ENCODE measurements around the gene MFAP4.

Gene MFAP4

GRCh38 chr17:19371259-19372010 lies 15.6 kb downstream of the MFAP4 start:
- peak in 1 of 2 experiments; percentile 11 for DNase-seq (ENCODE audit: low read depth in 1 of 2, low spot score in 1 of 2)
- Histone ChIP-seq H3K27ac (replicated peaks) (no peak overlapping the region), H3K4me3 (replicated peaks; ENCODE audit: insufficient read depth, low read length) (no peak overlapping the region), H3K27me3 (ENCODE audit: insufficient read depth, poor library complexity, severe bottlenecking) (no peaks in the 10 kb centered on the region)
- TF ChIP-seq SPI1 (IDR thresholded peaks at IDR 0.05; ENCODE audit: borderline replicate concordance, low read depth): no peak
- no peak for TF ChIP-seq CTCF (IDR thresholded peaks at IDR 0.05; ENCODE audit: insufficient read depth, low read length)

GRCh38 chr17:19370493-19370960 lies 16.5 kb downstream of the MFAP4 start:
- Histone ChIP-seq H3K4me3 (replicated peaks; ENCODE audit: insufficient read depth, low read length) (no peak overlapping the region), H3K27me3 (ENCODE audit: insufficient read depth, poor library complexity, severe bottlenecking) (no peaks in the 10 kb centered on the region), H3K27ac (replicated peaks) (no peak overlapping the region)
- TF ChIP-seq GABPA (IDR thresholded peaks at IDR 0.05; ENCODE audit: low read depth): no peak
- no peak for TF ChIP-seq CTCF (IDR thresholded peaks at IDR 0.05; ENCODE audit: insufficient read depth, low read length)
- TF ChIP-seq REST (IDR thresholded peaks at IDR 0.05; ENCODE audit: insufficient replicate concordance, low read depth): no peak
- no peak for TF ChIP-seq SPI1 (IDR thresholded peaks at IDR 0.05; ENCODE audit: borderline replicate concordance, low read depth)
- TF ChIP-seq POLR2AphosphoS5 (IDR thresholded peaks at IDR 0.05; ENCODE audit: low read depth): no peak
- DNase-seq (ENCODE audit: low read depth in 1 of 2, low spot score in 1 of 2): no peak

GRCh38 chr17:19369846-19370492 lies 17.0 kb downstream of the MFAP4 start:
- no peak for DNase-seq (ENCODE audit: low read depth in 1 of 2, low spot score in 1 of 2)
- TF ChIP-seq GABPA (IDR thresholded peaks at IDR 0.05; ENCODE audit: low read depth) (no peak), POLR2AphosphoS5 (IDR thresholded peaks at IDR 0.05; ENCODE audit: low read depth) (no peak)

GRCh38 chr17:19369107-19369778 lies 17.7 kb downstream of the MFAP4 start:
- no peak for DNase-seq (ENCODE audit: low read depth in 1 of 2, low spot score in 1 of 2)
- no peak overlapping the region for H3K27ac ChIP-seq (replicated peaks)
- TF ChIP-seq CTCF (IDR thresholded peaks at IDR 0.05; ENCODE audit: insufficient read depth, low read length) (no peak), POLR2AphosphoS5 (IDR thresholded peaks at IDR 0.05; ENCODE audit: low read depth) (no peak), REST (IDR thresholded peaks at IDR 0.05; ENCODE audit: insufficient replicate concordance, low read depth) (no peak), GABPA (IDR thresholded peaks at IDR 0.05; ENCODE audit: low read depth) (no peak), SPI1 (IDR thresholded peaks at IDR 0.05; ENCODE audit: borderline replicate concordance, low read depth) (no peak)
- no peaks in the 10 kb centered on the region for H3K27me3 ChIP-seq (ENCODE audit: insufficient read depth, poor library complexity, severe bottlenecking)
- no peak overlapping the region for H3K4me3 ChIP-seq (replicated peaks; ENCODE audit: insufficient read depth, low read length)

More at GRCh38 chr17:19369846-19370492, 17.0 kb downstream of the MFAP4 start:
- H3K27ac ChIP-seq (replicated peaks): no peak overlapping the region
- no peak overlapping the region for H3K4me3 ChIP-seq (replicated peaks; ENCODE audit: insufficient read depth, low read length)
- H3K27me3 ChIP-seq (ENCODE audit: insufficient read depth, poor library complexity, severe bottlenecking): no peaks in the 10 kb centered on the region
